Body of pancreas (tissue), 4 donors: ENCODE measurements around the gene CDK18.

ENCODE experiments used
- POLR2A ChIP-seq, 3 donors: fragments of 450-650 bp; IDR thresholded peaks; one replicate each; pipeline ENCODE4 v1.6.1; 2016; ENCODE audit warnings: antibody characterized with exemption in 3 of 3, mild to moderate bottlenecking in 2 of 3
- TF ChIP-seq, protein P1 (sequence below), 7 experiments: fragments of 450-650 bp in 4 of 7; fragments of 200-600 bp in 3 of 7; sonication (generic) in 3 of 7; IDR thresholded peaks; one replicate each; pipeline ENCODE4 v1.5.1; 2016 to 2019; ENCODE audit warnings: antibody characterized with exemption in 7 of 7

DNA sequence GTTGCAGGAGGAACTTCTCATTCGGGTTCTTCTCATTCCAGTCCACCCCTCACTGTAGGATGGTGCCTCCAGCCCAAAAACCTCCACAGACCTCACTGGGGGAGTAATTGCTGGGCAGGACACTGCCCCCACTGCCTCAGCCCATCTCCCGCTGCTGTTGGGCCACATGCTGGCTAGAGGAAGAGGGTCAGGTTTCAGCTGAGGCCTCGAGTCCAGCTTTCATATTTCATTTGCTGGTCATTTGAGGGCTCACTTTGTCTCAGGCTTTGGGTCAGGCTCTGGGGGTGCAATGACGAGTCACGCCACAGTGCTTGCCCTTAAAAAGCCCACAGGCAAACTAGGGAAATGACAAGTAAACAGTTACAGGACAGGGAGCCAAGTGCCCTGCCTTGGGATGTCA lies 9.3 kb downstream of the CDK18 start:
- TF ChIP-seq, protein P1, sequence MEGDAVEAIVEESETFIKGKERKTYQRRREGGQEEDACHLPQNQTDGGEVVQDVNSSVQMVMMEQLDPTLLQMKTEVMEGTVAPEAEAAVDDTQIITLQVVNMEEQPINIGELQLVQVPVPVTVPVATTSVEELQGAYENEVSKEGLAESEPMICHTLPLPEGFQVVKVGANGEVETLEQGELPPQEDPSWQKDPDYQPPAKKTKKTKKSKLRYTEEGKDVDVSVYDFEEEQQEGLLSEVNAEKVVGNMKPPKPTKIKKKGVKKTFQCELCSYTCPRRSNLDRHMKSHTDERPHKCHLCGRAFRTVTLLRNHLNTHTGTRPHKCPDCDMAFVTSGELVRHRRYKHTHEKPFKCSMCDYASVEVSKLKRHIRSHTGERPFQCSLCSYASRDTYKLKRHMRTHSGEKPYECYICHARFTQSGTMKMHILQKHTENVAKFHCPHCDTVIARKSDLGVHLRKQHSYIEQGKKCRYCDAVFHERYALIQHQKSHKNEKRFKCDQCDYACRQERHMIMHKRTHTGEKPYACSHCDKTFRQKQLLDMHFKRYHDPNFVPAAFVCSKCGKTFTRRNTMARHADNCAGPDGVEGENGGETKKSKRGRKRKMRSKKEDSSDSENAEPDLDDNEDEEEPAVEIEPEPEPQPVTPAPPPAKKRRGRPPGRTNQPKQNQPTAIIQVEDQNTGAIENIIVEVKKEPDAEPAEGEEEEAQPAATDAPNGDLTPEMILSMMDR (IDR thresholded peaks at IDR 0.05) = no peak
- no peak for TF ChIP-seq POLR2A (IDR thresholded peaks at IDR 0.05)
